ENCODE data around the gene ZDHHC5. TPM values are rescaled to one million over a fixed set of nuclear protein-coding genes. Genes with fewer than 3 reads are reported as not detected.
A peak's percentile ranks its signal among the peaks of the same experiment; 100 is the strongest.

Gene ZDHHC5
- total RNA-seq, 1 experiment from 2014 or later: 51.6 TPM

- TF ChIP-seq RELA (CRISPR knock-in tag; IDR thresholded peaks at IDR 0.05; ENCODE audit: borderline replicate concordance) (no peak), ZNF263 (CRISPR knock-in tag; IDR thresholded peaks at IDR 0.05; ENCODE audit: low read depth) (no peak), ESRRA (CRISPR knock-in tag; IDR thresholded peaks at IDR 0.05; ENCODE audit: borderline replicate concordance) (peak; percentile 83; the same call in 1 of the 2 replicates), IRF2 (CRISPR knock-in tag; IDR thresholded peaks at IDR 0.05; ENCODE audit: borderline replicate concordance, low read depth) (no peak), RORB (CRISPR knock-in tag; IDR thresholded peaks at IDR 0.05) (no peak), ZNF138 (CRISPR knock-in tag; conservative IDR thresholded peaks at IDR 0.05) (no peak), HMGA2 (CRISPR knock-in tag; IDR thresholded peaks at IDR 0.05) (no peak), ZNF232 (CRISPR knock-in tag; IDR thresholded peaks at IDR 0.05) (no peak), ERG (CRISPR knock-in tag; IDR thresholded peaks at IDR 0.05) (no peak), ATF2 (CRISPR knock-in tag; IDR thresholded peaks at IDR 0.05; ENCODE audit: borderline replicate concordance, low read depth) (no peak), FOXP4 (CRISPR knock-in tag; IDR thresholded peaks at IDR 0.05) (peak; percentile 68; the same call in 1 of the 2 replicates), ATF3 (CRISPR knock-in tag; conservative IDR thresholded peaks at IDR 0.05) (no peak), E2F5 (CRISPR knock-in tag; IDR thresholded peaks at IDR 0.05) (no peak), SOX15 (CRISPR knock-in tag; IDR thresholded peaks at IDR 0.05) (no peak), AFF4 (CRISPR knock-in tag; IDR thresholded peaks at IDR 0.05; ENCODE audit: borderline replicate concordance) (no peak), NFATC4 (CRISPR knock-in tag; IDR thresholded peaks at IDR 0.05) (no peak), FOXJ3 (CRISPR knock-in tag; IDR thresholded peaks at IDR 0.05; ENCODE audit: borderline replicate concordance) (no peak), TP53 (CRISPR knock-in tag; IDR thresholded peaks at IDR 0.05) (no peak)
- TF ChIP-seq, protein P1, sequence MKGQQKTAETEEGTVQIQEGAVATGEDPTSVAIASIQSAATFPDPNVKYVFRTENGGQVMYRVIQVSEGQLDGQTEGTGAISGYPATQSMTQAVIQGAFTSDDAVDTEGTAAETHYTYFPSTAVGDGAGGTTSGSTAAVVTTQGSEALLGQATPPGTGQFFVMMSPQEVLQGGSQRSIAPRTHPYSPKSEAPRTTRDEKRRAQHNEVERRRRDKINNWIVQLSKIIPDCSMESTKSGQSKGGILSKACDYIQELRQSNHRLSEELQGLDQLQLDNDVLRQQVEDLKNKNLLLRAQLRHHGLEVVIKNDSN (CRISPR knock-in tag; IDR thresholded peaks at IDR 0.05): peak; percentile 58; the same call in 1 of the 2 replicates
- TF ChIP-seq, protein P2, sequence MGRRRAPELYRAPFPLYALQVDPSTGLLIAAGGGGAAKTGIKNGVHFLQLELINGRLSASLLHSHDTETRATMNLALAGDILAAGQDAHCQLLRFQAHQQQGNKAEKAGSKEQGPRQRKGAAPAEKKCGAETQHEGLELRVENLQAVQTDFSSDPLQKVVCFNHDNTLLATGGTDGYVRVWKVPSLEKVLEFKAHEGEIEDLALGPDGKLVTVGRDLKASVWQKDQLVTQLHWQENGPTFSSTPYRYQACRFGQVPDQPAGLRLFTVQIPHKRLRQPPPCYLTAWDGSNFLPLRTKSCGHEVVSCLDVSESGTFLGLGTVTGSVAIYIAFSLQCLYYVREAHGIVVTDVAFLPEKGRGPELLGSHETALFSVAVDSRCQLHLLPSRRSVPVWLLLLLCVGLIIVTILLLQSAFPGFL (CRISPR knock-in tag; IDR thresholded peaks at IDR 0.05; ENCODE audit: borderline replicate concordance): no peak
- TF ChIP-seq, protein P3, sequence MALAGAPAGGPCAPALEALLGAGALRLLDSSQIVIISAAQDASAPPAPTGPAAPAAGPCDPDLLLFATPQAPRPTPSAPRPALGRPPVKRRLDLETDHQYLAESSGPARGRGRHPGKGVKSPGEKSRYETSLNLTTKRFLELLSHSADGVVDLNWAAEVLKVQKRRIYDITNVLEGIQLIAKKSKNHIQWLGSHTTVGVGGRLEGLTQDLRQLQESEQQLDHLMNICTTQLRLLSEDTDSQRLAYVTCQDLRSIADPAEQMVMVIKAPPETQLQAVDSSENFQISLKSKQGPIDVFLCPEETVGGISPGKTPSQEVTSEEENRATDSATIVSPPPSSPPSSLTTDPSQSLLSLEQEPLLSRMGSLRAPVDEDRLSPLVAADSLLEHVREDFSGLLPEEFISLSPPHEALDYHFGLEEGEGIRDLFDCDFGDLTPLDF (CRISPR knock-in tag; IDR thresholded peaks at IDR 0.05): no peak
- TF ChIP-seq, protein P4, sequence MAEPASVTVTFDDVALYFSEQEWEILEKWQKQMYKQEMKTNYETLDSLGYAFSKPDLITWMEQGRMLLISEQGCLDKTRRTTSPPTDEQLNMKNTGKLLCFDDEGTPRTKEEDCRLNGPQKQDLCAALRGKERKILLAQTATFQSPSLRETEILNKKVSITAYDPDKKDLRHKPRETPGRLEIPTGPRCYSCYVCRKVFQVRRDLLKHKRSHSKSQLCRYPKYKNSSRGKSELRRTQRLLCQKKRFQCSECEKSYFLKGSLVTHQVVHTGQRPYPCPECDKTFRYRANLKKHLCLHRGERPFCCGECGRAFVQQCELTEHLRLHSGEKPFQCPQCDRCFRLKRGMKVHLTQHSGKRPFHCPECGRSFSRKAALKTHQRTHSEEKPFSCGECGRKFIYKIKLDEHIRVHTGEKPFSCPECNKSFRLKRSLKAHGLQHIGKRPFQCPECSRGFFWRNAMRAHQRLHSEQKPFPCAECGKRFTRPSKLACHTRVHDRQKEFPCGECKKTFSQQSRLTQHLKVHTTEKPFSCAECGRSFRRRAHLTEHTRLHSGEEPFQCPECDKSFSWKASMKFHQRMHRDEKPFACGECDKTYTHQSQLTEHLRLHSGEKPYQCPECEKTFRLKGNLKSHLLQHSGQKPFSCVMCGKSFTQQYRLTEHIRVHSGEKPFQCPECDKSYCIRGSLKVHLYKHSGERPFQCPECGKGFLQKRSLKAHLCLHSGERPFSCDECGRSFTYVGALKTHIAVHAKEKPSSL (CRISPR knock-in tag; conservative IDR thresholded peaks at IDR 0.05): no peak
These were observed 44.6 kb downstream of the ZDHHC5 start, which contains the start of gene TMX2 (continued) for GRCh38 chr11:57712256-57713150.

All from WTC11 (cell line).